ENCODE measurements around the gene SLC10A7.

Gene SLC10A7

GRCh38 chr4:146521541-146522097 is at the start of gene SLC10A7:
TSS of gene SLC10A7 (minus strand) at chr4:146521940. CDS start at chr4:146521717, 223 bp downstream.
- Histone ChIP-seq H3K27me3 (ENCODE audit: control insufficient read depth, insufficient read depth, low read length) (peaks cover 36% of the 10 kb centered on the region), H3K4me3 (ENCODE audit: low read length) (peak within 1 kb of the TSS; percentile 93), H3K27ac (ENCODE audit: low read length) (no peak within 1 kb of the TSS), H3K9me3 (ENCODE audit: control insufficient read depth, low read depth, low read length) (no peaks in the 10 kb centered on the region), H3K9ac (ENCODE audit: low read length) (peak within 1 kb of the TSS; percentile 37), H3K36me3 (ENCODE audit: control insufficient read depth, low read depth, low read length) (no peaks in the 10 kb centered on the region), H3K4me1 (ENCODE audit: control insufficient read depth, low read depth, low read length) (no peaks in the 10 kb centered on the region)

GRCh38 chr4:146567396-146567795 is 45.7 kb upstream of the SLC10A7 start:
- H3K9me3 ChIP-seq (ENCODE audit: control insufficient read depth, low read depth, low read length), result no peaks in the 10 kb centered on the region
- no peak overlapping the region for H3K9ac ChIP-seq (ENCODE audit: low read length)
- H3K36me3 ChIP-seq (ENCODE audit: control insufficient read depth, low read depth, low read length), result no peaks in the 10 kb centered on the region
- H3K27me3 ChIP-seq (ENCODE audit: control insufficient read depth, insufficient read depth, low read length), result no peaks in the 10 kb centered on the region
- H3K27ac ChIP-seq (ENCODE audit: low read length), result no peak overlapping the region
- no peak overlapping the region for H3K4me3 ChIP-seq (ENCODE audit: low read length)
- H3K4me1 ChIP-seq (ENCODE audit: control insufficient read depth, low read depth, low read length), result peaks cover 5% of the 10 kb centered on the region

- H3K36me3 ChIP-seq (ENCODE audit: control insufficient read depth, low read depth, low read length), result no peaks in the 10 kb centered on the region
Measured at GRCh38 chr4:146564492-146564891, 42.8 kb upstream of the SLC10A7 start.

GRCh38 chr4:146550161-146550560 is 28.4 kb upstream of the SLC10A7 start:
- Histone ChIP-seq H3K27ac (ENCODE audit: low read length) (no peak overlapping the region), H3K9me3 (ENCODE audit: control insufficient read depth, low read depth, low read length) (no peaks in the 10 kb centered on the region), H3K9ac (ENCODE audit: low read length) (no peak overlapping the region), H3K4me1 (ENCODE audit: control insufficient read depth, low read depth, low read length) (peaks cover 4% of the 10 kb centered on the region), H3K27me3 (ENCODE audit: control insufficient read depth, insufficient read depth, low read length) (no peaks in the 10 kb centered on the region), H3K4me3 (ENCODE audit: low read length) (no peak overlapping the region), H3K36me3 (ENCODE audit: control insufficient read depth, low read depth, low read length) (no peaks in the 10 kb centered on the region)

More at GRCh38 chr4:146564492-146564891, 42.8 kb upstream of the SLC10A7 start:
- no peak overlapping the region for H3K4me3 ChIP-seq (ENCODE audit: low read length)
- H3K27me3 ChIP-seq (ENCODE audit: control insufficient read depth, insufficient read depth, low read length), result no peaks in the 10 kb centered on the region
- H3K9ac ChIP-seq (ENCODE audit: low read length), result no peak overlapping the region
- no peak overlapping the region for H3K27ac ChIP-seq (ENCODE audit: low read length)
- H3K9me3 ChIP-seq (ENCODE audit: control insufficient read depth, low read depth, low read length), result peaks cover 2% of the 10 kb centered on the region
- peaks cover 5% of the 10 kb centered on the region for H3K4me1 ChIP-seq (ENCODE audit: control insufficient read depth, low read depth, low read length)

- no peak overlapping the region for H3K27ac ChIP-seq (ENCODE audit: low read length)
- no peaks in the 10 kb centered on the region for H3K9me3 ChIP-seq (ENCODE audit: control insufficient read depth, low read depth, low read length)
- no peak overlapping the region for H3K4me3 ChIP-seq (ENCODE audit: low read length)
- no peak overlapping the region for H3K9ac ChIP-seq (ENCODE audit: low read length)
- no peaks in the 10 kb centered on the region for H3K36me3 ChIP-seq (ENCODE audit: control insufficient read depth, low read depth, low read length)
- H3K4me1 ChIP-seq (ENCODE audit: control insufficient read depth, low read depth, low read length), result peaks cover 4% of the 10 kb centered on the region
- H3K27me3 ChIP-seq (ENCODE audit: control insufficient read depth, insufficient read depth, low read length), result no peaks in the 10 kb centered on the region
Measured at GRCh38 chr4:146548443-146548842, 26.7 kb upstream of the SLC10A7 start.

- Histone ChIP-seq H3K9ac (ENCODE audit: low read length) (no peak overlapping the region), H3K27me3 (ENCODE audit: control insufficient read depth, insufficient read depth, low read length) (no peaks in the 10 kb centered on the region), H3K4me1 (ENCODE audit: control insufficient read depth, low read depth, low read length) (no peaks in the 10 kb centered on the region), H3K27ac (ENCODE audit: low read length) (no peak overlapping the region), H3K9me3 (ENCODE audit: control insufficient read depth, low read depth, low read length) (no peaks in the 10 kb centered on the region), H3K4me3 (ENCODE audit: low read length) (no peak overlapping the region), H3K36me3 (ENCODE audit: control insufficient read depth, low read depth, low read length) (no peaks in the 10 kb centered on the region)
Measured at GRCh38 chr4:146545102-146545501, 23.4 kb upstream of the SLC10A7 start.

GRCh38 chr4:146534178-146534577 is 12.4 kb upstream of the SLC10A7 start:
- no peaks in the 10 kb centered on the region for H3K27me3 ChIP-seq (ENCODE audit: control insufficient read depth, insufficient read depth, low read length)
- no peak overlapping the region for H3K4me3 ChIP-seq (ENCODE audit: low read length)
- no peak overlapping the region for H3K9ac ChIP-seq (ENCODE audit: low read length)
- no peaks in the 10 kb centered on the region for H3K9me3 ChIP-seq (ENCODE audit: control insufficient read depth, low read depth, low read length)
- H3K36me3 ChIP-seq (ENCODE audit: control insufficient read depth, low read depth, low read length), result no peaks in the 10 kb centered on the region
- no peak overlapping the region for H3K27ac ChIP-seq (ENCODE audit: low read length)
- no peaks in the 10 kb centered on the region for H3K4me1 ChIP-seq (ENCODE audit: control insufficient read depth, low read depth, low read length)

GRCh38 chr4:146525754-146526153 is 4.0 kb upstream of the SLC10A7 start:
- H3K9ac ChIP-seq (ENCODE audit: low read length), result no peak overlapping the region
- H3K36me3 ChIP-seq (ENCODE audit: control insufficient read depth, low read depth, low read length), result no peaks in the 10 kb centered on the region
- no peaks in the 10 kb centered on the region for H3K9me3 ChIP-seq (ENCODE audit: control insufficient read depth, low read depth, low read length)
- H3K4me1 ChIP-seq (ENCODE audit: control insufficient read depth, low read depth, low read length), result no peaks in the 10 kb centered on the region
- H3K27ac ChIP-seq (ENCODE audit: low read length), result no peak overlapping the region
- peaks cover 20% of the 10 kb centered on the region for H3K27me3 ChIP-seq (ENCODE audit: control insufficient read depth, insufficient read depth, low read length)
- H3K4me3 ChIP-seq (ENCODE audit: low read length), result no peak overlapping the region

- H3K4me3 ChIP-seq (ENCODE audit: low read length), result no peak overlapping the region
- no peak overlapping the region for H3K27ac ChIP-seq (ENCODE audit: low read length)
- no peaks in the 10 kb centered on the region for H3K36me3 ChIP-seq (ENCODE audit: control insufficient read depth, low read depth, low read length)
- no peak overlapping the region for H3K9ac ChIP-seq (ENCODE audit: low read length)
- no peaks in the 10 kb centered on the region for H3K9me3 ChIP-seq (ENCODE audit: control insufficient read depth, low read depth, low read length)
- no peaks in the 10 kb centered on the region for H3K4me1 ChIP-seq (ENCODE audit: control insufficient read depth, low read depth, low read length)
- peaks cover 31% of the 10 kb centered on the region for H3K27me3 ChIP-seq (ENCODE audit: control insufficient read depth, insufficient read depth, low read length)
Measured at GRCh38 chr4:146524663-146525062, 2.9 kb upstream of the SLC10A7 start.

GRCh38 chr4:146522869-146523205 is 1.1 kb upstream of the SLC10A7 start:
- Histone ChIP-seq H3K36me3 (ENCODE audit: control insufficient read depth, low read depth, low read length) (no peaks in the 10 kb centered on the region), H3K4me1 (ENCODE audit: control insufficient read depth, low read depth, low read length) (no peaks in the 10 kb centered on the region), H3K27me3 (ENCODE audit: control insufficient read depth, insufficient read depth, low read length) (peaks cover 36% of the 10 kb centered on the region), H3K27ac (ENCODE audit: low read length) (no peak overlapping the region), H3K9ac (ENCODE audit: low read length) (peak overlapping the region; percentile 37), H3K4me3 (ENCODE audit: low read length) (peak overlapping the region; percentile 93), H3K9me3 (ENCODE audit: control insufficient read depth, low read depth, low read length) (no peaks in the 10 kb centered on the region)

- Histone ChIP-seq H3K4me1 (ENCODE audit: control insufficient read depth, low read depth, low read length) (no peaks in the 10 kb centered on the region), H3K9me3 (ENCODE audit: control insufficient read depth, low read depth, low read length) (no peaks in the 10 kb centered on the region), H3K27me3 (ENCODE audit: control insufficient read depth, insufficient read depth, low read length) (peaks cover 36% of the 10 kb centered on the region), H3K4me3 (ENCODE audit: low read length) (peak overlapping the region; percentile 93), H3K27ac (ENCODE audit: low read length) (no peak overlapping the region), H3K9ac (ENCODE audit: low read length) (peak overlapping the region; percentile 37), H3K36me3 (ENCODE audit: control insufficient read depth, low read depth, low read length) (no peaks in the 10 kb centered on the region)
Measured at GRCh38 chr4:146522098-146522868, 543 bp upstream of the SLC10A7 start.
